Measurements from ENCODE around the gene ARHGEF28.

ARHGEF28 gene

DNA sequence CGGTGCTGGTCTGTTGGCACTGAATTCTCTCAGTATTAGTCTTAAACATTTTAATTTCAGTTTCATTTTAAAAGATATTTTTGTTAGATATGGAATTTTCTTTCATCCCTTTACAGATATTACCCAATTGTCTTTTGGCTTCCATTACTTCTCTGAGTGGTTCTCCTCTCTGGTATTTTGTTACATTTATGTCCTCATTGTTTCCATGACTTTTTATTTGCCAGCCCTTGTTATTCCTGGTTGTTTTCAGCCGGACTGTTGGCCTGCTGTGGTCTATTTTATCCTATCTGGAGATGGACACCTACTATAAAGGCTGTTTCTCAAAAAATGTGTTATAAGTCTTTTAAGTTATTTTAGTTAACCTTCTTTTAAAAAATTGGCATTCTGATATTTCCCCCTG lies 117.2 kb downstream of the ARHGEF28 start:
- no peak for DNase-seq

DNA sequence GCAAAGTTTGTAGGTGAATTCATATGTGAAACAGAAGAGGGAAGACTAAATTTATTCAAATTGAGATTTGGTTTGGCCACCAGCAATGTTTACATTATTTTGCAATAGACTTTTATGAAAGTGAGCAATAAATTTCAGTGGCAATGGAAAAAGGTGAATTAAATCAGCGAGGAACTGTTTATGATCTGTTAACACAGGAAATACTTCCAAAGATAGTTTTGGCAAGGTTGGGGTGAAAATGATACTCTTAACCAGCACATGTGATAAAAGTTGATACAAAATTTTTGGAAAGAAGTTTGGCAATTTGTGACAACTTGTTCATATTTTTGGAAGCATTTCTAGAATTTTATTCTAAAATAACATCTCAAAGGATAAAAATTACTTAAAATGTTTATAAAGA lies 119.8 kb downstream of the ARHGEF28 start:
- no peak for DNase-seq

DNA sequence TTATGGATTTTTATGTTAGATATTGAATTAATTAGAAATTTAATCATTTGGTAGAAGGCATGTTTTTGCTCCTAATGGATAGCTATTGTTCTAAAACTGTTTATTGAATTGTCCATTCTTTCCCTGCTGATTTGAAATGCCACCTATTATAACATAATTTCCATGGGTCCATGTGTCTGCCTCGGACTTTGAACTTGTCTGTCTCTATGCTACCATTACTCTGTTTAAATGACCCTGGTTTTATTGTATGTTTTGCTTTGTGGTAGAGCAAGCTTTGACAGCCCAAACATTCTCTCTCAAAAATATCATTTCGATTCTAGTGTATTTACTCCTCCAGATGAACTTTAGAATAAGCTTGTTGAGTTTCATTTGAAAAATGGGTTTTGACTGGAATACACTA lies 120.6 kb downstream of the ARHGEF28 start:
- DNase-seq, result no peak

DNA sequence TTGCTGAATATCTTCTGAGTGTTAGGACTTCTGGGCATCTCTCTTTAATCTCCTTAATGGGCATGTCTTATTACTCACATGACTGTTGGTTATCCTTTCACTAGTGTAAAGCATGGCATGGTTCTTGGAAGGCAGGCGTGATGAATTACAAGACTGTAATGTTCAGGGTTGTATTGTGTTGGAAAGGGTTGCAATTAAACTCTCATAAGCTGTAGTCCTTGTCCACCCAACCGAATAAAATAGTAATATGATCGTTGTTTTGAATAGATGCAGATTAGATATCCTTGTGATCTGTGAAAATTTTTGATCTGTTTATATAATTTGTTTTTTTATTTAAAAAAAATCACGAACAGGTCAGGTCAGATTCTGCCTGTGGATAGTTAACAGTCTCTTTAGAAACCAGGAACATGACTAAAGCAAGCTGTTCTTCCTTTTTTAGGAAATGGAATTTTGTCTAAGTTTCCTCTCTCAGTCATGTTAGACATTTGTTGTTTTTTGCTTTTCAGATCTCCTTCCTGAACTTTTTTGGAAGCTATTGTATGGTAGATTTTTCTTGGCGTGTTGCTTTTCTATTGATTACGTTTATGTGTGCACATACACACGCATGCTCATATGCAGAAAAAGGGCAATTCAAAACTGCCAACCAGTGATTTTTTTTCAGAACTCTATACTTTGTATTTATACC lies 121.8 kb downstream of the ARHGEF28 start:
- DNase-seq, result no peak

DNA sequence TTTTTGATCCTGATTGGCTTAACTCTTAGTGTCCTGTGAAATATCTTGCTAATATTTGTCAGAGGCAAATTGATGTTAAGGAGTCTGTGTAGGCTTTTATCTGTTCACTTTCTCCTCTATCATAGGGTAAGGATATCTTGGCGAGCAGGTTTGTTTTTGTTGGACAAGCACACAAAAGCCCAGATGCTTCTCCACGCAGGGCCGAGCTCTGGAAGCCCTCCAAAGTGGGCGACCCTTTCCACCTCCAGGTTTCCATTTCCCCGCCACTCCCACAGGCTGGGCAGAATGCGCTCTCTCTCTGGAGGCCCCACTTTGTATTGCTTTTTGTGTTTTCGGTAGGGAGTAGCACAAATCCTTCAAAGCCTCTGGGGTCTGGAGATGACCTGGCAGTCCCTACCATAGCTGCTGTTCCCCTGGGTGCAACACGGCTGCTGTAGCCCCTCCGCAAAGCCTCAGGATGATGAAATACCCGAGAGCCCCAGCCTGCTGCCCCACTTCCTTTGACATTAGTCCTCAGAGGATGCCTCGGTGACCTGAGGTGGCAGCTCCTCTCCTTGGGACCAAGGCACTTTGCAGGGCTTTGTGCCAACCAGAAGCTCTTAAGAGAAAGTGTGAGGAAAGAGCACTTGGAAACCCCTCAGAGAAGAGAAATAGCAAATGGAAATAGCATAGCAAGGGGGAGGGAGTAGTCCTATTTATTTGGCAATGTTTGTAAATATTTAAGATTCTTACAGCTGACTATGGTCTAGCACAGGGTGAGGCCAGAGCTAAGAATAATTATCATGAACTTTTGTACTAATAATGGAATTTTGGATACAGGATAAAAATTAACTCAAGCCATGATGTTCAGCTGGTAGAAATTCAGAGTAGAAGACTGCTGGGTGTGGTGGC lies 122.8 kb downstream of the ARHGEF28 start:
- no peak for DNase-seq

DNA sequence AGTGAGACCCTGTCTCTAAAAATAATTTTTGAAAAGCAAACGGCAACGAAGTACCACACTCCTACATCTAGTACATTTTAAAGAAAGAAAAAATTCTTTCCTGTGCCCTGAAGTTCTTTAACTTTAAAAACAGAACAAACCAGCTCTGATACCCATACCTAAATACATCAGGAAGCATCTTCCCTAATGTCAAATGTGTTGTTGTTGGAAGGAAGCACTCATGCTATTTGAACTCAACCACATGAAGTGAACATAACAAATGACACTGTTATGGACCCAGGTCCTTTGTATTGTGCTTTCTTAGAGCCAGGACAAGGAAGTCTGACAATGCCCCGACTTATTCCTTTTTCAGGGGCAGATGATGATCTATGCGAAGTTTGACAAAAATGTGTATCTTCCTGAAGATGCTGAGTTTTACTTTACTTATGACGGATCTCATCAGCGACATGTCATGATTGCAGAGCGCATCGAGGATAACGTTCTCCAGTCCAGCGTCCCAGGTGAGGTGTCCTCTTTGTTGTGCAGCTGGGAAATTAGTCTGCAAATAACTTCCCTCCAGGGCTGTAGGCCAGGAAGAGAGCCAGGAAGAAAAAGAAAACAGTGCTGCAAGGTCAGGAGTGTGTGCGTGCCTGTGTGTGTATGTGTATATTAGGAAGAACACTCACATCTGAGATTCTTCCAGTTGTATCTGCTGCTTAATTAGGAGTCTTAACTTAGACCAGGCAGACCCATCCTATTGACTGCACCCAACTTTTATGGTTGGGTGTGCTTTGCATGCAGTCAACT lies 123.7 kb downstream of the ARHGEF28 start:
- DNase-seq, result no peak

DNA sequence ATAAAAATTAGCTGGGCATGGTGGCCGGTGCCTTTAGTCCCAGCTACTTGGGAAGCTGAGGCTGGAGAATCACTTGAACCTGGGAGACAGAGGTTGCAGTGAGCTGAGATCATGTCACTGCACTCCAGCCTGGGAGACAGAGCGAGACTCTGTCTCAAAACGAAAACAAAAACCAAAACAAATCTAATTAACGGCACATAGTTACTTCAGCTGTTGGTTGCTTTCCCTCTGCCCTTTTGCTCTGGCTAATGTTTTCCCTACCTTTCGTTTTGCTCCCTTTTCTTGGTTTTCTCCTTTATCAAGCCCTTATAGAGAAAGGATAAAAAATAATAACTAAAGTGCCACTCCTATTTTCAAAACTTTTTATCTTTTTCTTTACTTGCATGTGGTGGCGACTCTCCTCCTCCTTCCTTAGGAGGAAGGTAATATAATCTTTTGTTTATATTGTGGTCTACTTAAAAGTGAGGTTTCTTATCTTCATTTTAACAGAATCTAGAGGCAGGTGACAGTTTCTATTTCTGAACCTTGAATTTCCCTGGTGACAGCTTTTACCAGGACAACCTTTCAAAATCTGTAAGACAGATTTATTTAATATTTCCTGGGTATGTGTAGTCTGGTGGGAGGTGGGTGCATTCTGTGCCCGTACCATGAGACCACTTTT lies 125.4 kb downstream of the ARHGEF28 start:
- DNase-seq, result no peak

DNA sequence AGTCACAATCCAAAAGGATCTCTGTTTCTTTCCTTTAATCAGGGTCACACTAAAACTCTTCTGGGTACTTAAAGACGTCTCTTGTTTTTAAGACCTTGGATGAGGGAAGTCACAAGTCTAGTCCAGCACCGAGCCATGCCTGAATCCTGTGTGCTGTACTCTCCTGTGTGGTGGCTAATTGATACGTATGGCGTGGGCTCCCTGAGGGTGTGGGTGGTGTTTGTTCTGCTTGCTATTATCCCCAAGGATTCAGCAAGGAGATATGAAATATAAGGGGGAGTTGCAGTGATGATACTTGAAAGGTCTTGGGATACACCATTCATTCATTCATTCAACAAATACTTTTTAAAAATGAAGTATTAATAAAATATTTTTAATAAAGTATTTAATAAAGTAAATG lies 128.3 kb downstream of the ARHGEF28 start:
- no peak for DNase-seq

DNA sequence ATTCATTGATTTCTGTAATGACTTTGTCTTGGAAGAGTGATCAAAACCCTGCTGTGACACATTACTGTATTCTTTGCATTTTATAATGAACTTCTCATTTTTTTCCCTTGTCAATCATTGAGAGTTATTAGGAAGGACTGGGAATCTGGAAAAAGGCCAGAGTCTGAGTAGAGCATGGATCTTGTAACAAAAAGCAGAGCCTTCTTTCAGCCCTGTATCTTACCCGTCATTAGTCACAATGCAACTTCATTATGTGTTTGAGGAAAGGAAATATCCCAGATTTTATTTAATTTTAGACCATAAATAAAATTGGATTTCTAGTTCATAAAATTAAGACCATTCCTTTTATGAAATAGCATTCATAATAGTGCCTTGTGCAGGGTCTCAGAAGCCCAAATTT lies 131.4 kb downstream of the ARHGEF28 start:
- no peak for DNase-seq

DNA sequence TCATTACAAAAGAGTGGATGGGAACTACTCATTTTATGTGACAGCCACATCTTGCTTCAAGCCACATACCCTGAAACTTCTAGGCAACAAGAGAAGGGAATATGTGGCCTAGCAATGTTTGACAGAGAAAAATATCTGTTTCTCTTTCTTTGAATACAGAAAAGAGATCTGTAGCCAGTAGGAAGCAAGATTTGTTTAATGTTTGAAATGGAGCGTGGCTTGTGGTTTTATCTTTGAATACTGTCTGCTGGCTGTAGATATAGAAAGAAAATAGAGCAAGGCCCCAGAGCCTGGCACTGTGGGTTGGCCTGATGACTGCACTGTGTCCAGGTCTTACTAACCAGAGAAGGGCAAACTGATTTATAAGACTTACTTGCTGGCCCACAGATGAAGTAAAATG lies 133.8 kb downstream of the ARHGEF28 start:
- DNase-seq, result no peak

DNA sequence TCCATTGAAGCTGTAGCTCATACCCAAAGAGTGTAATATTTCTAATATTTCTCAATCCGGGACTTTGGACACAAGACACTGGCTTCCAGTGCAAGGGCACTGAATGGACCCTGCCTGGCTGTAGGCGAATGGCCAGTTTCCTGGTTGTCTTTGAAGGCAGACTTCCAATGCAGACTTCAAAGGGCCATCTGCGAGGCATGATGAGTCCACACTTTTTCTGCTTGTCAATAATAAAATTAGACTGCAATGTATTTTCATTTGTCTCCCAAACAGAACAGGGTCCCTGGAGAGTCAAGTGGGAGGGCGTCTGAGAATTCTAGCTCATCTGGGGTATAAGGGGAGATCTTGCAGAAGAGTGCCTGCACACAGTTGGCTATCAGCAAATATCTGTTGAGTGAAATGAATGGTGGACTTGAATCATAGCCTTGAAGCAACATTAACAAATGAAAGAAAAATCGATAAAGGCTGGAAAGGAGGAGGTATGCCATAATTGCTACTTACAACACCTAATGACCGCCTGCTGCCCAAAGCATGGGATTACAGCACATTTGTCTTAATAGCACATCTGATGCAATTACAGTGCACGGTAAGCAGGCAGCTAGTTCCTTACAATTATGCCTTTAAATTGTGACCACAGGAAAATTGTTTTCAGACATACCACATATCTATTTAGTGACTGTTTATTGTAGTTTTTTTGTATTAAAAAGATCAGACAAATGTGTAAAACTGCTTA lies 137.5 kb downstream of the ARHGEF28 start:
- no peak for DNase-seq

DNA sequence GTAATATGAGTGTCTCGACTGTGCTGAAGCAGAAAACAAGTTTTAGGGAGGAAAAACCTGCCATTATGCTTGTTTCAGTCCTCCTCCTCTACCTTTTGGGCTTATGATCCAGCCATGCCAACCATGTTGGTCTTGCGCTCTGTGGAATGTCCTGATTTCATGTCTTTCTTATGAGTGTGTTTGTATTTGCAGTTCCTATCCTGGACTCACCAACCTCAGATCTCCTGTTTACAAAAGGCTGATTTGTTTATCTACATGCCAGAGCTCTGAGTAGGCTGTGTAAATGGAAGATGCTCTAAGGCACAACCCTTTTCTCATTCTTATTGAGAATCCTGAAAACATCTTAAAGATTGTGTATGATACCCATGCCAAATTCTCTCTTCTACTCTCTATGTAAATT lies 138.6 kb downstream of the ARHGEF28 start:
- no peak for DNase-seq

DNA sequence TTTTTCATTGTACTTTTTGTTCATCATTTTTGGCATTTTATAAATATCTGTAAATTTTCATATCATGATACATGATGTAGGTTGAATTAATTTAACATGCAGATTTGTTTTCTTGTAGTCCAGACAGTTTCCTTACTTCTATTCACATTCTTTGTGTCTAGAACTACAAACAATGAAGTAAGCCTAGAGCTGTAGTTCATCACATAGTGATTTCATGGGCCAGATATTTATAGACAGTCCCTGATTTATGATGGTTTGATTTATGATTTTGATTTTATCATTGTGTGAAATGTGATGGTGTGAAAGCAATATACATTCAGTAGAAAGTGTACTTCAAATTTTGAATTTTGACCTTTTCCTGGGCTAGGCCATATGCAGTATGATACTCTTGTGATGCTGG lies 139.0 kb downstream of the ARHGEF28 start:
- DNase-seq, result no peak

DNA sequence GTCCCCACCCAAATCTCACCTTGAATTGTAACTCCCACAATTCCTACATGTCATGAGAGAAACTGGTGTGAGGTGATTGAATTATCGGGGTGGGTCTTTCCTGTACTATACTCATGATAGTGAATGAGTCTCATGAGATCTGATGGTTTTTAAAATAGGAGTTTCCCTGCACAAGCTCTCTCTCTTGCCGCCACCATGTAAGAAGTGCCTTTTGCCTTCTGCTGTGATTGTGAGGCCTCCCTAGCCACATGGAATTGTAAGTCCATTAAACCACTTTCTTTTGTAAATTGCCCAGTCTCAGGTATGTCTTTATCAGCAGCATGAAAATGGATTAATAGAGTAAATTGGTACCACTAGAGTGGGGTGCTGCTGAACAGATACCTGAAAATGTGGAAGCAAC lies 140.9 kb downstream of the ARHGEF28 start:
- no peak for DNase-seq

DNA sequence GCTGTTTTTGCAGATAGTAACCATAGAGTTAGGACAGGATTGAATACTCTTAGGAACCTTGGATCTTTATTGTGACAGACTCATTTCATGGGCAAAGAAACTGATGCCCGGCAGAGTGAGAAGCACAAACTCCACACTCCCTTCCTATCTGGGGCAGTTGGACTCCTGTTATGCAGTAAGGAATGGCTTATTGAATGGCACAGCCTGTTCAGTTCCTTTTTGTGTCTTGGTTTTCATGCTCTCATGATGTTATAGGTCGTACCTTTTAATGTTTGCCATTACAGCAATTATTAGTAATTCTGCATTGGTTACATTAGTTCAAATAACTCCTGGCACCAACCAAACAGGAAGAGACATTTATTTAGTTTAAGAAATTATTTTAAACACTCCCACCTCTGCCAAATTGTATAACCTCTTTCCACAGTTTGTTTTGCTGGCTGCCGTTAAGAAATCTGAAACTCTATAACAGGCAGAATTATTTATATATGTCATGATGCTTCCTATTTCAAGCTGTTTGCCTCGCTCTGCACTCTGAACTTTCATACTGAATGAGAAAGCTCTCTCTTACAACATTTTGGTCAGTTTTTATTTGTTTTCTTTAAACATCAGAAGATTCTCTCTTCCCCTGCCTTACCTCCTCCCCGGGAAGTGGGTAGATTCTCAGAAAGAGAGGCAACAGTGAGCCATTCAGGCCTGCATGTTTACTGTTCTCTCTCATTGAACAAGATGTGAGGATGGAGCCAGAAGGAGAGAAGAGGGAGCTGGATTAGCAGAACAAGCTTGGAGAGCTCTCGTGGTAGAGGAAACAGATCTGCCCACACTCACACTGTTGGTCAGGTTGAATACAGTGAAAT lies 144.4 kb downstream of the ARHGEF28 start:
- no peak for DNase-seq

DNA sequence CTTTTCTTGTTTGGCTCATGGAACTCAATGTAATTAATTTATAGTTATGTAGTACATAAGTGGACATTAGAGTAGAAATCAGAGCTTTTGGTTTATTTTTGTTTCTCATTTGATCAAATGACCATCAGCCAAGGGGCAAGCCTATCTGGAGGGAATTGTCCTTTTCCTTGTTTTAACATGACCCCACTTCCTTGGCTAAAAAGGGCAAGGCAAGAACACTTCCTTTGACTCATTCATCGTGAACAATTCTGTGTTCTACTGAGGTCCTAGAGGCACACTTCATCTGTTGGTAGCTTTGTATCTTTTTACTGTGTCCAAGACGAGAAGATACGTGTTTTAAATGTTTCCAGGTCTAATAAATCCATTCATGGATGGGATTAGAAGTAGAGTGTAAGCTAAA lies 148.9 kb downstream of the ARHGEF28 start:
- DNase-seq, result no peak

DNA sequence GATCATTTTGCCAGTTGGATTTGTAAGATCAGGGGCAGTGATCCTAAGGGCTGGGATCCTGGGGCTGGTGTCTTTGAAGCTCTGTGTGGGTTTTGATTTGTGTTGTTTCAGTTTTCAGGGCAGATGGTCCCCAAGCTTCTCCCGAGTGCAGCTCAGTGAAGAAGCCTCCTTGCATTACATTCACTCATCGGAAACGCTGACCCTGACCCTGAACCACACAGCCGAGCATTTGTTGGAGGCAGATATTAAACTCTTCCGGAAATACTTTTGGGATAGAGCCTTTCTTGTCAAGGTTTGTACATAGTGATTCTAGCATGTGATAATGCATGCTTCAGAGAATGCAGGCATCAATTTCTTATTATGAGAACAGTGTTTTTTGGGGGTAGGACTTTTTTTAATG lies 150.4 kb downstream of the ARHGEF28 start:
- no peak for DNase-seq

DNA sequence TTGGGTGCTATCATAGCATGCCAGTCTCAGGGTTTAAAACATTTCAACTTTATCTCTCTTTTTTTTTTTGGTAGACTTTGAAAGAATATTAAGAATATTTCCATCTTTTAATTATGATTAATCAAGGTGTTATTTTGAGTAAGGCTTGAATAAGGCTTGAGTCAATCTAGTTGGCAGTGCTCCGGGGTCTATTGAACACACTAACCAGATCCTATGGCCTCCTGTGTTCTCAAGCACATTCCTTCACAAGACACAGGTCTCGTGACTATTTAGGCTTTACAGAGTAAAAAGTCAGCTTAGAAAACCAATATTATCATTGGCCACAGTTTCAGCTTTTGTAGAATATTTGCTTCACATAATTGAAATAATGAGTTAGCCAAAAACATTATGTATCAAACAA lies 151.2 kb downstream of the ARHGEF28 start:
- no peak for DNase-seq

DNA sequence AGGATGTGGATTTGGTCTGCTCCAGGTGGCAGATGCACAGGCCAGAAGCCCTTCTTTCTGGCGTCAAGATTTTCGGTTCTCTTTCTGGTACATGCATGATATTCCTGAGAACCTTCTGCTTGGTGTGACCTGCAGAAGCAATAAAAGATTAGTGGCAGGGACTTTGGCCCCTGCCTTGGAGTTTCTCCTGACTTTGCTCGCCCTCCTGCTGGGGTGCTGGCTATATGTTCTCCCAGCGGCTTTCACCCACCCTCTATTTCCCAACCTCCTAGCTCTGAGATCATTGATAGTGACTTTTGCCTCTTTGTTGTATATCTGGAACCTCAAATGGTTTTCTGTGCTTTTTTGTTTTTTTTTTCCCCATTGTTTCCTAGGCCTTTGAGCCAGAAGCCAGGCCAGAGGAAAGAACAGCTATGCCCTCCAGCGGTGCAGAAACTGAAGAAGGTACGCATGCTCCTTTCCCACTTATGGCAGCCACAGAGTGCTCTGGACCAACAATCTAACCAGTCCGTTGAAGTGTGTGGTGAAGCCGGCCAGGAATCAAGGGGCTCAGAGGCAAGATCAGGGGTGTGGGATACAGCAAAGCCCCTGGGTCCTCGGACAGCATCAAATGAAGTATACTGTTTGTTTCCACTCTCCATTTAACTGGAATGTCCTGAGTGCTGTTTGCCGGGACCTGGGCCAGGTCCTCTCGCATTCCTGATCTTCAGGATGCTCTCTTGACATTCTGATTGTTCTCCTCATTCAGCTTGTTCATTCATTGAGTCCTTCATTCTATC lies 154.5 kb downstream of the ARHGEF28 start:
- DNase-seq, result no peak

DNA sequence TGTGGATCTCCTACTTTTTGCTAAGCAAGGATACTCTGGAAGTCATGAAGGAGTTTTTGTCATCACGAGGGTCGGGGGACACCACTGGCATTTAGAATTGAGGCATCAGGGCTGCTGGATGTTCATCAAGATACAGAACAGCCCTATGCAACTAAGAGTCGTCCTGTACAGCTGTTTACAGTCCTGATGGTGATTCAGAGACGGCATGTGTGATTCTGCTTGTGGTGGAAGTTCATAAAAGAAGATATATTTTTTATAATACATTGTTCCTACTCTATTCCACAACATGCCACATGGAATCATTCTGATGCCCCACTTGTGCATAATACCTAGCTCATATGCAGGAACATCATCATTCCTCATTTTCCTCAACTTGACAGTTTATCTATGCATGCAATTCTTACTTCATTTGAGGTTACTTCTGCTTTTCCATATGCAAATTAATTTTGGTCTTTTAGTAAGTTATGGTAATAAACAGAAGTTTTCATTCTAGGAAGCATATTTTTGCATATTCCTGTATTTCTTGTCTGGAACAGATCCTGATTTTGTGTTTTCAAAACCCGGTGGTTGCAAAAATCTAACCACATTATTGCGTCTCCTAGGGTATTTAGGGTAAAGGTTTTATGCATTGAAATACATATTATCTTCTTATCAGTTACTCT lies 155.2 kb downstream of the ARHGEF28 start:
- no peak for DNase-seq
